K562 (cell line): ENCODE results near the gene DAGLA. TPM values are rescaled to one million over a fixed set of nuclear protein-coding genes. Genes with fewer than 3 reads are reported as not detected.

Source experiments
- ADNP ChIP-seq: fragments of 200-800 bp; sonication (Bioruptor generic); IDR thresholded peaks from 2 replicates; pipeline ENCODE4 v1.6.1; 2016; ENCODE audit warnings: missing genetic modification characterization, missing compliant biosample characterization
- C11orf30 ChIP-seq: fragments of 450-650 bp; IDR thresholded peaks from 2 replicates; pipeline ENCODE4 v1.6.1; 2016; ENCODE audit warnings: low read depth, mild to moderate bottlenecking
- CBX3 ChIP-seq, 2 experiments: IDR thresholded peaks; 1 replicate in 1 of 2; 2 replicates in 1 of 2; pipeline ENCODE4 v1.6.1; 2012; ENCODE audit warnings: inconsistent platforms in 2 of 2, low read length in 2 of 2, borderline replicate concordance in 1 of 2, control low read depth in 1 of 2
- CHD1 ChIP-seq: fragments of 200-600 bp; sonication (generic); IDR thresholded peaks from one replicate; pipeline ENCODE4 v1.6.1; 2012; ENCODE audit warnings: mild to moderate bottlenecking, moderate library complexity, low read length, inconsistent platforms
- E2F6 ChIP-seq, 2 experiments: IDR thresholded peaks; 2 replicates each; pipeline ENCODE4 v1.6.1; 2011; ENCODE audit warnings: borderline replicate concordance in 1 of 2, control low read depth in 1 of 2, low read depth in 1 of 2, low read length in 1 of 2, mild to moderate bottlenecking in 1 of 2, mixed read lengths in 1 of 2, moderate library complexity in 1 of 2; ENCODE audit not compliant: insufficient read depth in 1 of 2, insufficient read length in 1 of 2, poor library complexity in 1 of 2, severe bottlenecking in 1 of 2; ENCODE audit errors: extremely low read depth in 1 of 2
- FOXJ2 ChIP-seq: fragments of 200-800 bp; sonication (Bioruptor generic); IDR thresholded peaks from 2 replicates; pipeline ENCODE4 v1.6.1; 2016; ENCODE audit warnings: missing genetic modification characterization, missing compliant biosample characterization
- GATAD2B ChIP-seq: fragments of 450-650 bp; IDR thresholded peaks from 2 replicates; pipeline ENCODE4 v1.6.1; 2017; ENCODE audit warnings: mild to moderate bottlenecking, borderline replicate concordance
- HLTF ChIP-seq: fragments of 450-650 bp; IDR thresholded peaks from 2 replicates; pipeline ENCODE4 v1.6.1; 2016
- MBD2 ChIP-seq: sonication (generic); IDR thresholded peaks from 2 replicates; pipeline ENCODE4 v1.6.1; 2016; ENCODE audit warnings: low read depth, borderline replicate concordance
- MEIS2 ChIP-seq: fragments of 450-650 bp; IDR thresholded peaks from 2 replicates; pipeline ENCODE4 v1.6.1; 2014; ENCODE audit warnings: mild to moderate bottlenecking; ENCODE audit not compliant: partially characterized antibody
- NR0B1 ChIP-seq: fragments of 450-650 bp; IDR thresholded peaks from one replicate; pipeline ENCODE4 v1.6.1; 2018; ENCODE audit warnings: mild to moderate bottlenecking, moderate library complexity; ENCODE audit not compliant: partially characterized antibody
- PBX2 ChIP-seq, 2 experiments: IDR thresholded peaks in 1 of 2; conservative IDR thresholded peaks in 1 of 2; 2 replicates each; pipeline ENCODE4 v1.6.1; 2016; ENCODE audit warnings: low read depth in 2 of 2, mild to moderate bottlenecking in 1 of 2, missing compliant biosample characterization in 1 of 2, missing genetic modification characterization in 1 of 2, moderate library complexity in 1 of 2
- POLR2AphosphoS5 ChIP-seq: IDR thresholded peaks from 2 replicates; pipeline ENCODE4 v1.6.1; 2011; ENCODE audit warnings: mild to moderate bottlenecking, low read depth, low read length, moderate library complexity; ENCODE audit not compliant: control insufficient read depth, insufficient read depth
- RFX1 ChIP-seq: fragments of 450-650 bp; IDR thresholded peaks from 2 replicates; pipeline ENCODE4 v1.6.1; 2016; ENCODE audit warnings: mild to moderate bottlenecking, moderate library complexity
- SAP30 ChIP-seq: fragments of 200-600 bp; sonication (generic); IDR thresholded peaks from 2 replicates; pipeline ENCODE4 v1.6.1; 2012; ENCODE audit warnings: borderline replicate concordance, low read depth, mild to moderate bottlenecking, moderate library complexity, low read length, control low read depth, inconsistent platforms; ENCODE audit not compliant: insufficient read depth, poor library complexity, severe bottlenecking
- XRCC4 ChIP-seq: IDR thresholded peaks from one replicate; pipeline ENCODE4 v1.6.1; 2011; ENCODE audit not compliant: insufficient read depth, insufficient read length; ENCODE audit errors: extremely low read depth
- ZNF175 ChIP-seq: fragments of 200-800 bp; sonication (Bioruptor generic); IDR thresholded peaks from 2 replicates; pipeline ENCODE4 v1.6.1; 2016; ENCODE audit warnings: low read depth, mild to moderate bottlenecking, missing genetic modification characterization, missing compliant biosample characterization
- ZNF41 ChIP-seq: fragments of 250-450 bp; sonication (Bioruptor Pico); conservative IDR thresholded peaks from 2 replicates; pipeline ENCODE4 v1.4.0; 2020; ENCODE audit warnings: mild to moderate bottlenecking
- ZNF717 ChIP-seq: fragments of 250-450 bp; sonication (Bioruptor Pico); IDR thresholded peaks from 2 replicates; pipeline ENCODE4 v1.5.0; 2021
- ZNF77 ChIP-seq: fragments of 250-450 bp; sonication (Bioruptor Pico); IDR thresholded peaks from 2 replicates; pipeline ENCODE4 v1.5.0; 2020
- ZNF830 ChIP-seq: fragments of 250-450 bp; sonication (Bioruptor Pico); IDR thresholded peaks from 2 replicates; pipeline ENCODE4 v1.5.0; 2021; ENCODE audit warnings: mild to moderate bottlenecking
- polyA plus RNA-seq, 8 experiments: library from polyadenylated mRNA; depleted of rRNA in 4 of 8; stranded (reverse) in 5 of 8; unstranded in 3 of 8; fragments of >200 nt; fragmentation: Nextera tagmentation in 2 of 8; fragmentation: Illumina TruSeq in 1 of 8; extraction: Ambion mirVana in 2 of 8; extraction: Trizol in 1 of 8; gene quantifications; 2 replicates each; pipeline versions ENCODE4 v1.2.1 to v1.2.3, GENCODE V29; 2011 to 2014; ENCODE audit warnings: inconsistent platforms in 1 of 8, missing spikeins in 1 of 8
- total RNA-seq, 7 experiments: library from RNA; depleted of rRNA in 6 of 7; stranded (reverse); fragments of >200 nt in 6 of 7; fragmentation: Illumina TruSeq in 2 of 7; extraction: Trizol in 2 of 7; gene quantifications; 2 replicates each; pipeline versions ENCODE4 v1.2.1 to v1.2.3, GENCODE V29; 2011 to 2021; ENCODE audit warnings: low replicate concordance in 1 of 7
- TF ChIP-seq, protein P1 (sequence below): fragments of 450-650 bp; IDR thresholded peaks from 2 replicates; pipeline ENCODE4 v1.6.1; 2016; ENCODE audit warnings: missing biosample characterization, missing genetic modification characterization

DAGLA gene
- total and polyA plus RNA-seq, 9 of the 15 experiments (the other 6 are each of a cell fraction or from before 2014, with no cell fraction given): 0.03 to 0.16 (median 0.04) TPM; not detected in 4

GRCh38 chr11:61639816-61640443 is 40.3 kb upstream of the DAGLA start (continued):
- TF ChIP-seq PBX2 (CRISPR knock-in tag; IDR thresholded peaks at IDR 0.05; ENCODE audit: low read depth) (no peak), PBX2 (tag; conservative IDR thresholded peaks at IDR 0.05; ENCODE audit: low read depth) (peak; percentile 29; the same call in 1 of the 2 replicates), GATAD2B (no peak), MBD2 (no peak), CBX3 (IDR thresholded peaks at IDR 0.05; ENCODE audit: borderline replicate concordance in 1 of 2, low read length in 2 of 2) (no peak), POLR2AphosphoS5 (no peak), MEIS2 (peak; percentile 48), NR0B1 (no peak), ZNF830 (no peak), FOXJ2 (tag) (no peak), CHD1 (no peak), SAP30 (no peak), E2F6 (IDR thresholded peaks at IDR 0.05; ENCODE audit: borderline replicate concordance in 1 of 2, extremely low read depth in 1 of 2, insufficient read depth in 1 of 2, insufficient read length in 1 of 2, low read depth in 1 of 2, low read length in 1 of 2, poor library complexity in 1 of 2, severe bottlenecking in 1 of 2) (no peak), C11orf30 (no peak), ZNF175 (peak; percentile 74; the same call in 1 of the 2 replicates), ADNP (no peak), ZNF717 (CRISPR knock-in tag) (no peak), ZNF77 (CRISPR knock-in tag) (no peak), ZNF41 (peak; percentile 53; the same call in 1 of the 2 replicates), HLTF (no peak), XRCC4 (no peak), RFX1 (peak; percentile 85)
- TF ChIP-seq, protein P1, sequence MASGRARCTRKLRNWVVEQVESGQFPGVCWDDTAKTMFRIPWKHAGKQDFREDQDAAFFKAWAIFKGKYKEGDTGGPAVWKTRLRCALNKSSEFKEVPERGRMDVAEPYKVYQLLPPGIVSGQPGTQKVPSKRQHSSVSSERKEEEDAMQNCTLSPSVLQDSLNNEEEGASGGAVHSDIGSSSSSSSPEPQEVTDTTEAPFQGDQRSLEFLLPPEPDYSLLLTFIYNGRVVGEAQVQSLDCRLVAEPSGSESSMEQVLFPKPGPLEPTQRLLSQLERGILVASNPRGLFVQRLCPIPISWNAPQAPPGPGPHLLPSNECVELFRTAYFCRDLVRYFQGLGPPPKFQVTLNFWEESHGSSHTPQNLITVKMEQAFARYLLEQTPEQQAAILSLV (tag): peak; percentile 95
